Esophagus muscularis mucosa (tissue), 4 donors: ENCODE data around the gene CNOT2. TPM values are rescaled to one million over a fixed set of nuclear protein-coding genes. Genes with fewer than 3 reads are reported as not detected.

ENCODE experiments used
- DNase-seq: peaks from one replicate; pipeline ENCODE4 v3.0.0-alpha.2; 2017; ENCODE audit errors: extremely low spot score
- H3K27ac ChIP-seq, 4 donors: fragments of 200-600 bp; sonication (generic); replicated peaks in 1 of 4; 1 replicate in 3 of 4; 2 replicates in 1 of 4; pipeline ENCODE4 v1.5.1; 2016 to 2019; ENCODE audit warnings: mild to moderate bottlenecking in 1 of 4
- H3K27me3 ChIP-seq, 4 donors: fragments of 200-600 bp; sonication (generic); one replicate each; pipeline versions ENCODE4 v1.5.1 to v1.6.0; 2016 to 2019
- H3K36me3 ChIP-seq, 4 donors: fragments of 200-600 bp; sonication (generic); one replicate each; pipeline ENCODE4 v1.5.1; 2016 to 2019
- H3K4me1 ChIP-seq, 4 donors: fragments of 200-600 bp; sonication (generic); one replicate each; pipeline ENCODE4 v1.5.1; 2016 to 2019
- H3K4me3 ChIP-seq, 4 donors: fragments of 200-600 bp; sonication (generic); 1 replicate in 2 of 4; 2 replicates in 2 of 4; pipeline ENCODE4 v1.5.1; 2016 to 2019; ENCODE audit warnings: mild to moderate bottlenecking in 4 of 4, moderate library complexity in 1 of 4
- H3K9me3 ChIP-seq, 4 donors: fragments of 200-600 bp; sonication (generic); 1 replicate in 3 of 4; 2 replicates in 1 of 4; pipeline ENCODE4 v1.5.1; 2016 to 2019
- CTCF ChIP-seq, 3 experiments: fragments of 200-600 bp in 2 of 3; fragments of 450-650 bp in 1 of 3; sonication (generic) in 2 of 3; IDR thresholded peaks; one replicate each; pipeline ENCODE4 v1.5.1; 2017 to 2019; ENCODE audit warnings: antibody characterized with exemption in 3 of 3, mild to moderate bottlenecking in 2 of 3, moderate library complexity in 1 of 3
- EP300 ChIP-seq: sonication (generic); formaldehyde crosslinking; IDR thresholded peaks from one replicate; pipeline ENCODE4 v1.6.1; 2017; ENCODE audit warnings: antibody characterized with exemption
- POLR2A ChIP-seq: fragments of 450-650 bp; IDR thresholded peaks from one replicate; pipeline ENCODE4 v1.6.1; 2017; ENCODE audit warnings: antibody characterized with exemption, moderate library complexity, mild to moderate bottlenecking, low read depth
- POLR2AphosphoS5 ChIP-seq, 2 donors: sonication (generic); formaldehyde crosslinking; IDR thresholded peaks; one replicate each; pipeline ENCODE4 v1.6.1; 2017; ENCODE audit warnings: antibody characterized with exemption in 2 of 2
- WGBS: methylation state at CpG from one replicate; pipeline ENCODE4 v1.1.5; 2018; 5-methylcytosine and 5-hydroxymethylcytosine counted together
- intact Hi-C: fragments of 100-400 bp; cut with DNase I; formaldehyde crosslinking; loops from one replicate; pipeline ENCODE4 v1.15.1; 2023
- total RNA-seq, 4 donors: library from RNA; depleted of rRNA; stranded (reverse); fragments of >200 nt; gene quantifications; one replicate each; pipeline versions ENCODE4 v1.1.0 to v1.2.1, GENCODE V29; 2016

CNOT2 gene
- total RNA-seq, 4 donors from 2014 or later, result 55.6 to 87.6 (median 82.7) TPM

GRCh38 chr12:70267550-70267949 lies 24.3 kb downstream of the CNOT2 start:
- 50% methylated on average over 1 of the region's 1 CpG for WGBS
- Histone ChIP-seq H3K27me3 (no peaks in the 10 kb centered on the region), H3K4me3 (no peak overlapping the region), H3K36me3 (no peaks in the 10 kb centered on the region), H3K9me3 (no peaks in the 10 kb centered on the region), H3K4me1 (peaks cover 7 to 53% (median 48%) of the 10 kb centered on the region in 4 donors), H3K27ac (no peak overlapping the region)
- no peak for TF ChIP-seq EP300
- TF ChIP-seq POLR2AphosphoS5 (IDR thresholded peaks at IDR 0.05), result no peak
- no peak for TF ChIP-seq CTCF (IDR thresholded peaks at IDR 0.05)
- TF ChIP-seq POLR2A, result no peak
- intact Hi-C loops, result no loop called here
- DNase-seq, result no peak

GRCh38 chr12:70268972-70269371 lies 25.7 kb downstream of the CNOT2 start:
- no peaks in the 10 kb centered on the region for H3K9me3 ChIP-seq
- no peak for DNase-seq
- H3K27me3 ChIP-seq, result no peaks in the 10 kb centered on the region
- H3K27ac ChIP-seq, result no peak overlapping the region
- no peak overlapping the region for H3K4me3 ChIP-seq
- H3K4me1 ChIP-seq, result peaks cover 7 to 61% (median 50%) of the 10 kb centered on the region in 4 donors
- H3K36me3 ChIP-seq, result no peaks in the 10 kb centered on the region
- intact Hi-C loops, result no loop called here
- TF ChIP-seq CTCF (IDR thresholded peaks at IDR 0.05) (no peak), POLR2A (no peak), EP300 (no peak), POLR2AphosphoS5 (IDR thresholded peaks at IDR 0.05) (no peak)
- WGBS, result 55% methylated on average over 2 of the region's 2 CpGs

GRCh38 chr12:70270108-70270507 lies 26.9 kb downstream of the CNOT2 start:
- H3K27me3 ChIP-seq, result no peaks in the 10 kb centered on the region
- TF ChIP-seq POLR2A (no peak), POLR2AphosphoS5 (IDR thresholded peaks at IDR 0.05) (no peak), CTCF (IDR thresholded peaks at IDR 0.05) (no peak), EP300 (no peak)
- intact Hi-C loops, result no loop called here
- H3K36me3 ChIP-seq, result no peaks in the 10 kb centered on the region
- H3K9me3 ChIP-seq, result no peaks in the 10 kb centered on the region
- H3K4me3 ChIP-seq, result no peak overlapping the region
- no peak overlapping the region for H3K27ac ChIP-seq
- 38% methylated on average over 1 of the region's 1 CpG for WGBS
- H3K4me1 ChIP-seq, result peaks cover 7 to 54% (median 48%) of the 10 kb centered on the region in 4 donors
- no peak for DNase-seq

- Histone ChIP-seq H3K36me3 (no peaks in the 10 kb centered on the region), H3K27me3 (no peaks in the 10 kb centered on the region), H3K9me3 (no peaks in the 10 kb centered on the region), H3K4me1 (peaks cover 7 to 54% (median 48%) of the 10 kb centered on the region in 4 donors), H3K27ac (no peak overlapping the region), H3K4me3 (no peak overlapping the region)
- DNase-seq, result no peak
- no peak for TF ChIP-seq EP300
- no peak for TF ChIP-seq POLR2AphosphoS5 (IDR thresholded peaks at IDR 0.05)
- no peak for TF ChIP-seq CTCF (IDR thresholded peaks at IDR 0.05)
- TF ChIP-seq POLR2A, result no peak
- intact Hi-C loops, result no loop called here
Observed at GRCh38 chr12:70271025-70271424, 27.8 kb downstream of the CNOT2 start.

GRCh38 chr12:70272510-70272909 lies 29.3 kb downstream of the CNOT2 start:
- TF ChIP-seq POLR2AphosphoS5 (IDR thresholded peaks at IDR 0.05) (no peak), EP300 (no peak), CTCF (IDR thresholded peaks at IDR 0.05) (no peak), POLR2A (no peak)
- intact Hi-C loops, result no loop called here
- DNase-seq, result no peak
- Histone ChIP-seq H3K4me1 (peaks cover 7 to 49% (median 44%) of the 10 kb centered on the region in 4 donors), H3K9me3 (no peaks in the 10 kb centered on the region), H3K4me3 (no peak overlapping the region), H3K27ac (no peak overlapping the region), H3K36me3 (no peaks in the 10 kb centered on the region), H3K27me3 (no peaks in the 10 kb centered on the region)
- 94% methylated on average over 3 of the region's 3 CpGs for WGBS
